ENCODE data around the gene S100A10. TPM values are rescaled to one million over a fixed set of nuclear protein-coding genes. Genes with fewer than 3 reads are reported as not detected.

Gene S100A10
- total and polyA plus RNA-seq, 2 experiments from 2014 or later = 35.9 to 634 TPM

GRCh38 chr1:151991663-151992302 is 1.9 kb downstream of the S100A10 start:
- Histone ChIP-seq H3K79me2 (replicated peaks; ENCODE audit: insufficient read depth) (peaks cover 51% of the 10 kb centered on the region), H4K20me1 (replicated peaks; ENCODE audit: insufficient read depth) (0 out of 2 replicates have a peak, but pooled peaks cover 4% of the 10 kb centered on the region), H3K9me2 (ENCODE audit: insufficient read depth) (no peaks in the 10 kb centered on the region; the same call in 1 of the 2 replicates), H2AFZ (no peak overlapping the region), H3K27me3 (ENCODE audit: insufficient read depth) (peaks cover 16% of the 10 kb centered on the region), H3F3A (replicated peaks; ENCODE audit: low read depth) (peaks cover 3% of the 10 kb centered on the region; the same call in 1 of the 2 replicates), H3K4me3 (peak overlapping the region; percentile 92), H3K36me3 (ENCODE audit: insufficient read depth) (no peaks in the 10 kb centered on the region), H3K4me2 (peak overlapping the region; percentile 95), H3K27ac (ENCODE audit: low read depth) (no peak overlapping the region), H3K4me1 (ENCODE audit: insufficient read depth) (peaks cover 41% of the 10 kb centered on the region)
- Mint-ChIP-seq H3K9me3 (no peaks in the 10 kb centered on the region), H3K27me3 (ENCODE audit: insufficient read depth, low read depth, poor library complexity) (peaks cover 24% of the 10 kb centered on the region), H3K36me3 (ENCODE audit: low read depth) (no peaks in the 10 kb centered on the region), H3K4me3 (peak overlapping the region; percentile 88), H3K27ac (no peak overlapping the region), H3K4me1 (peaks cover 35% of the 10 kb centered on the region)
- DNase-seq (ENCODE audit: low spot score) = no peak
- no peak for TF ChIP-seq NANOG (IDR thresholded peaks at IDR 0.05; ENCODE audit: borderline replicate concordance)
- TF ChIP-seq POLR2AphosphoS5 (IDR thresholded peaks at IDR 0.05; ENCODE audit: low read depth) = no peak
- TF ChIP-seq CREB1 (CRISPR knock-in tag; IDR thresholded peaks at IDR 0.05; ENCODE audit: low read depth) = no peak
- no peak for TF ChIP-seq CTCF (conservative IDR thresholded peaks at IDR 0.05; ENCODE audit: low read depth in 2 of 2)
- TF ChIP-seq EZH2 (IDR thresholded peaks at IDR 0.05; ENCODE audit: low read depth, unreplicated experiment) = no peak
- no peak for TF ChIP-seq ZNF114 (CRISPR knock-in tag; IDR thresholded peaks at IDR 0.05)
- no peak for TF ChIP-seq ZNF331 (CRISPR knock-in tag; IDR thresholded peaks at IDR 0.05; ENCODE audit: low read depth)
- no peak for TF ChIP-seq STAT1 (IDR thresholded peaks at IDR 0.05; ENCODE audit: unreplicated experiment)
- no peak for TF ChIP-seq ETS1 (IDR thresholded peaks at IDR 0.05)
- no peak for TF ChIP-seq EZH2phosphoT487 (IDR thresholded peaks at IDR 0.05; ENCODE audit: unreplicated experiment)
- no peak for TF ChIP-seq ZNF462 (CRISPR knock-in tag; IDR thresholded peaks at IDR 0.05)
- no peak for TF ChIP-seq JUNB (IDR thresholded peaks at IDR 0.05; ENCODE audit: unreplicated experiment)
- TF ChIP-seq REST (IDR thresholded peaks at IDR 0.05; ENCODE audit: unreplicated experiment) = no peak
- no peak for ATAC-seq
